ENCODE data around the gene PMPCA. TPM values are rescaled to one million over a fixed set of nuclear protein-coding genes. Genes with fewer than 3 reads are reported as not detected.

The PMPCA gene
- total RNA-seq, 1 donor from 2014 or later, result 94.4 TPM

GRCh38 chr9:136393531-136393930, 16.9 kb upstream of the PMPCA start:
- H3K27me3 Mint-ChIP-seq (ENCODE audit: low read depth, unreplicated experiment), result no peaks in the 10 kb centered on the region
- H3K36me3 Mint-ChIP-seq (ENCODE audit: low read depth, unreplicated experiment), result peaks cover 23% of the 10 kb centered on the region
- Histone ChIP-seq H3K27ac (ENCODE audit: low read depth, low read length) (no peak overlapping the region), H3K79me2 (ENCODE audit: insufficient read depth, low read length) (peaks cover 25% of the 10 kb centered on the region), H3K4me1 (ENCODE audit: insufficient read depth, low read length) (peaks cover under 1% of the 10 kb centered on the region), H2AFZ (ENCODE audit: low read depth, low read length) (no peak overlapping the region), H3K27me3 (ENCODE audit: insufficient read depth, low read length) (no peaks in the 10 kb centered on the region), H3K4me2 (ENCODE audit: low read length) (no peak overlapping the region), H3K4me3 (ENCODE audit: insufficient read depth, low read depth, low read length) (no peak overlapping the region), H3K9me3 (ENCODE audit: insufficient read depth, low read depth, low read length) (no peaks in the 10 kb centered on the region), H4K20me1 (ENCODE audit: insufficient read depth, low read length) (peaks cover 50% of the 10 kb centered on the region), H3K9ac (ENCODE audit: low read length) (no peak overlapping the region), H3K36me3 (ENCODE audit: insufficient read depth, low read length) (peaks cover 34% of the 10 kb centered on the region)
- no peaks in the 10 kb centered on the region for H3K9me3 Mint-ChIP-seq (ENCODE audit: unreplicated experiment)
- FAIRE-seq (no peak), DNase-seq (ENCODE audit: low read depth) (no peak)
- peaks cover 2% of the 10 kb centered on the region for H3K4me1 Mint-ChIP-seq (ENCODE audit: low read depth, unreplicated experiment)
- no peak for TF ChIP-seq EZH2 (IDR thresholded peaks at IDR 0.05; ENCODE audit: insufficient read depth, low read length)
- no peak for TF ChIP-seq CTCF (IDR thresholded peaks at IDR 0.05; ENCODE audit: insufficient read depth, low read depth, low read length)
- no peak overlapping the region for H3K27ac Mint-ChIP-seq (ENCODE audit: unreplicated experiment)
- H3K4me3 Mint-ChIP-seq (ENCODE audit: unreplicated experiment), result no peak overlapping the region

GRCh38 chr9:136394312-136395019, 16.0 kb upstream of the PMPCA start:
- peaks cover 35% of the 10 kb centered on the region for H3K79me2 ChIP-seq (ENCODE audit: insufficient read depth, low read length)
- Mint-ChIP-seq H3K9me3 (ENCODE audit: unreplicated experiment) (no peaks in the 10 kb centered on the region), H3K27me3 (ENCODE audit: low read depth, unreplicated experiment) (no peaks in the 10 kb centered on the region), H3K27ac (ENCODE audit: unreplicated experiment) (no peak overlapping the region), H3K4me1 (ENCODE audit: low read depth, unreplicated experiment) (peaks cover 9% of the 10 kb centered on the region), H3K4me3 (ENCODE audit: unreplicated experiment) (no peak overlapping the region), H3K36me3 (ENCODE audit: low read depth, unreplicated experiment) (peaks cover 20% of the 10 kb centered on the region)
- no peak overlapping the region for H3K27ac ChIP-seq (ENCODE audit: low read depth, low read length)
- H4K20me1 ChIP-seq (ENCODE audit: insufficient read depth, low read length), result peaks cover 52% of the 10 kb centered on the region
- H3K9me3 ChIP-seq (ENCODE audit: insufficient read depth, low read depth, low read length), result no peaks in the 10 kb centered on the region
- no peak overlapping the region for H3K4me3 ChIP-seq (ENCODE audit: insufficient read depth, low read depth, low read length)
- no peak overlapping the region for H3K4me2 ChIP-seq (ENCODE audit: low read length)
- no peak for FAIRE-seq
- TF ChIP-seq EZH2 (IDR thresholded peaks at IDR 0.05; ENCODE audit: insufficient read depth, low read length) (no peak), CTCF (IDR thresholded peaks at IDR 0.05; ENCODE audit: insufficient read depth, low read depth, low read length) (no peak)
- no peak overlapping the region for H2AFZ ChIP-seq (ENCODE audit: low read depth, low read length)
- H3K4me1 ChIP-seq (ENCODE audit: insufficient read depth, low read length), result peaks cover 8% of the 10 kb centered on the region
- peaks cover 29% of the 10 kb centered on the region for H3K36me3 ChIP-seq (ENCODE audit: insufficient read depth, low read length)
- H3K27me3 ChIP-seq (ENCODE audit: insufficient read depth, low read length), result no peaks in the 10 kb centered on the region
- H3K9ac ChIP-seq (ENCODE audit: low read length), result no peak overlapping the region
- DNase-seq (ENCODE audit: low read depth), result no peak

- Histone ChIP-seq H3K9me3 (ENCODE audit: insufficient read depth, low read depth, low read length) (no peaks in the 10 kb centered on the region), H4K20me1 (ENCODE audit: insufficient read depth, low read length) (peaks cover 48% of the 10 kb centered on the region), H3K4me1 (ENCODE audit: insufficient read depth, low read length) (peaks cover 8% of the 10 kb centered on the region), H3K27ac (ENCODE audit: low read depth, low read length) (no peak overlapping the region), H3K4me3 (ENCODE audit: insufficient read depth, low read depth, low read length) (no peak overlapping the region), H3K36me3 (ENCODE audit: insufficient read depth, low read length) (peaks cover 26% of the 10 kb centered on the region), H3K79me2 (ENCODE audit: insufficient read depth, low read length) (peaks cover 40% of the 10 kb centered on the region), H3K27me3 (ENCODE audit: insufficient read depth, low read length) (no peaks in the 10 kb centered on the region), H3K4me2 (ENCODE audit: low read length) (no peak overlapping the region), H2AFZ (ENCODE audit: low read depth, low read length) (no peak overlapping the region), H3K9ac (ENCODE audit: low read length) (no peak overlapping the region)
- H3K27me3 Mint-ChIP-seq (ENCODE audit: low read depth, unreplicated experiment), result no peaks in the 10 kb centered on the region
- H3K27ac Mint-ChIP-seq (ENCODE audit: unreplicated experiment), result no peak overlapping the region
- no peak for FAIRE-seq
- no peak for TF ChIP-seq CTCF (IDR thresholded peaks at IDR 0.05; ENCODE audit: insufficient read depth, low read depth, low read length)
- peaks cover 9% of the 10 kb centered on the region for H3K4me1 Mint-ChIP-seq (ENCODE audit: low read depth, unreplicated experiment)
- H3K36me3 Mint-ChIP-seq (ENCODE audit: low read depth, unreplicated experiment), result peaks cover 17% of the 10 kb centered on the region
- no peak for DNase-seq (ENCODE audit: low read depth)
- H3K4me3 Mint-ChIP-seq (ENCODE audit: unreplicated experiment), result no peak overlapping the region
- H3K9me3 Mint-ChIP-seq (ENCODE audit: unreplicated experiment), result no peaks in the 10 kb centered on the region
Observed at GRCh38 chr9:136395020-136395340, 15.5 kb upstream of the PMPCA start.

Measured in astrocyte (in vitro differentiated cells and primary cell).